PC-9 (cell line): ENCODE results near the gene FRAT2. TPM values are rescaled to one million over a fixed set of nuclear protein-coding genes. Genes with fewer than 3 reads are reported as not detected.

Experiments used
- BruUV-seq: library from RNA; stranded (reverse); fragments of 400-500 nt; replicated peaks from 2 replicates; lab custom pipeline; 2021; lab: Mats Ljungman, UMichigan
- CTCF ChIA-PET: fragments of 300-600 bp; sonication (Branson Sonifier 250); formaldehyde crosslinking; loops from one replicate; lab custom pipeline; 2022; ENCODE audit warnings: antibody characterized with exemption; lab: Charles Lee
- POLR2A ChIA-PET: fragments of 300-600 bp; sonication (Branson Sonifier 250); formaldehyde crosslinking; loops from one replicate; lab custom pipeline; 2022; ENCODE audit warnings: antibody characterized with exemption; ENCODE audit not compliant: unreplicated experiment; lab: Charles Lee
- DNase-seq, 2 experiments: peaks; one replicate each; pipeline versions ENCODE4 v3.0.0 to v3.0.0-alpha.2; 2015 to 2022; ENCODE audit warnings: mixed read lengths in 1 of 2
- H2AFZ ChIP-seq: fragments of 200-600 bp; sonication (generic); 2 replicates; pipeline ENCODE4 v1.8.1; 2017; ENCODE audit warnings: antibody characterized with exemption
- H3F3A ChIP-seq: fragments of 200-600 bp; sonication (generic); 2 replicates; pipeline ENCODE4 v1.8.1; 2017; ENCODE audit warnings: antibody characterized with exemption, mild to moderate bottlenecking, low read depth; ENCODE audit not compliant: insufficient read depth
- H3K27ac ChIP-seq: fragments of 200-600 bp; sonication (generic); 2 replicates; pipeline ENCODE4 v1.6.1; 2016; ENCODE audit warnings: mixed run types
- H3K27me3 ChIP-seq: fragments of 200-600 bp; sonication (generic); 2 replicates; pipeline ENCODE4 v1.6.1; 2016; ENCODE audit warnings: low read depth, mixed run types; ENCODE audit not compliant: insufficient read depth
- H3K36me3 ChIP-seq: fragments of 200-600 bp; sonication (generic); 2 replicates; pipeline ENCODE4 v1.6.1; 2016; ENCODE audit warnings: low read depth, mixed run types
- H3K4me1 ChIP-seq: fragments of 200-600 bp; sonication (generic); replicated peaks from 2 replicates; pipeline ENCODE4 v1.6.1; 2016; ENCODE audit warnings: mixed run types; ENCODE audit not compliant: insufficient read depth
- H3K4me2 ChIP-seq: fragments of 200-600 bp; sonication (generic); 2 replicates; pipeline ENCODE4 v1.6.1; 2017; ENCODE audit warnings: mixed run types
- H3K4me3 ChIP-seq: fragments of 200-600 bp; sonication (generic); 2 replicates; pipeline ENCODE4 v1.6.1; 2016; ENCODE audit warnings: mixed run types
- H3K79me2 ChIP-seq: fragments of 200-600 bp; sonication (generic); 2 replicates; pipeline ENCODE4 v1.6.1; 2017; ENCODE audit warnings: low read depth, mixed run types
- H3K9me2 ChIP-seq: fragments of 200-600 bp; sonication (generic); 2 replicates; pipeline ENCODE4 v1.8.1; 2017; ENCODE audit warnings: mild to moderate bottlenecking; ENCODE audit not compliant: insufficient read depth
- H3K9me3 ChIP-seq: fragments of 200-600 bp; sonication (generic); 2 replicates; pipeline ENCODE4 v1.8.1; 2016; ENCODE audit warnings: low read depth; ENCODE audit not compliant: insufficient read depth
- H4K20me1 ChIP-seq: fragments of 200-600 bp; sonication (generic); 2 replicates; pipeline ENCODE4 v1.8.1; 2017; ENCODE audit not compliant: insufficient read depth
- CTCF ChIP-seq: fragments of 200-600 bp; sonication (generic); conservative IDR thresholded peaks from 2 replicates; pipeline ENCODE4 v1.6.1; 2017; ENCODE audit warnings: mixed run types, antibody characterized with exemption, mild to moderate bottlenecking, moderate library complexity
- EZH2 ChIP-seq: fragments of 200-600 bp; sonication (generic); IDR thresholded peaks from 2 replicates; pipeline ENCODE4 v1.8.0; 2017; ENCODE audit warnings: antibody characterized with exemption, low read depth
- intact Hi-C: fragments of 100-400 bp; cut with micrococcal nuclease; formaldehyde crosslinking; loops from one replicate; pipeline ENCODE4 v1.10.0; 2022; ENCODE audit not compliant: unreplicated experiment
- total RNA-seq: library from RNA; stranded (reverse); gene quantifications from 2 replicates; pipeline ENCODE4 v1.2.3, GENCODE V29; 2021

The FRAT2 gene
- total RNA-seq, 1 experiment from 2014 or later: 11.0 TPM

GRCh38 chr10:97361537-97361901 is 27.0 kb upstream of the FRAT2 start:
- Histone ChIP-seq H3K4me2 (no peak overlapping the region), H3K9me3 (no peaks in the 10 kb centered on the region), H3K4me1 (no peaks in the 10 kb centered on the region), H3K79me2 (no peaks in the 10 kb centered on the region), H3K9me2 (no peaks in the 10 kb centered on the region), H3K27me3 (no peaks in the 10 kb centered on the region), H3K27ac (no peak overlapping the region), H3F3A (no peaks in the 10 kb centered on the region), H2AFZ (no peak overlapping the region), H3K4me3 (no peak overlapping the region), H4K20me1 (no peaks in the 10 kb centered on the region), H3K36me3 (no peaks in the 10 kb centered on the region)
- intact Hi-C loops: no loop called here
- BruUV-seq: no TSS peak
- CTCF ChIA-PET: interaction anchor here (0.6 kb wide), 1 partner anchor 26 kb away, joined by 6 read pairs; no protein-coding TSS in a partner anchor
- no peak for DNase-seq
- POLR2A ChIA-PET: no interaction called here
- TF ChIP-seq CTCF: no peak
- TF ChIP-seq EZH2: no peak

- Histone ChIP-seq H4K20me1 (no peaks in the 10 kb centered on the region), H2AFZ (no peak overlapping the region), H3K79me2 (no peaks in the 10 kb centered on the region), H3F3A (no peaks in the 10 kb centered on the region), H3K27me3 (no peaks in the 10 kb centered on the region), H3K4me2 (no peak overlapping the region), H3K36me3 (no peaks in the 10 kb centered on the region), H3K4me1 (no peaks in the 10 kb centered on the region), H3K4me3 (no peak overlapping the region), H3K9me3 (no peaks in the 10 kb centered on the region), H3K9me2 (no peaks in the 10 kb centered on the region), H3K27ac (no peak overlapping the region)
- no TSS peak for BruUV-seq
- intact Hi-C loops: no loop called here
- CTCF ChIA-PET: interaction anchor here (0.6 kb wide), 1 partner anchor 27 kb away, joined by 6 read pairs; no protein-coding TSS in a partner anchor
- POLR2A ChIA-PET: no interaction called here
- TF ChIP-seq EZH2: no peak
- no peak for TF ChIP-seq CTCF
- no peak for DNase-seq
Measured at GRCh38 chr10:97360705-97361536, 26.4 kb upstream of the FRAT2 start.

- no peak overlapping the region for H3K27ac ChIP-seq
- no peaks in the 10 kb centered on the region for H3K4me1 ChIP-seq
- H3K4me2 ChIP-seq: no peak overlapping the region
- POLR2A ChIA-PET: no interaction called here
- DNase-seq: no peak
- no TSS peak for BruUV-seq
- no peaks in the 10 kb centered on the region for H3K27me3 ChIP-seq
- TF ChIP-seq EZH2 (no peak), CTCF (no peak)
- no peak overlapping the region for H3K4me3 ChIP-seq
- CTCF ChIA-PET: no interaction called here
- H3K9me3 ChIP-seq: no peaks in the 10 kb centered on the region
- H2AFZ ChIP-seq: no peak overlapping the region
- no peaks in the 10 kb centered on the region for H3K36me3 ChIP-seq
- H3F3A ChIP-seq: no peaks in the 10 kb centered on the region
- no peaks in the 10 kb centered on the region for H3K79me2 ChIP-seq
- H3K9me2 ChIP-seq: no peaks in the 10 kb centered on the region
- H4K20me1 ChIP-seq: no peaks in the 10 kb centered on the region
- intact Hi-C loops: no loop called here
Measured at GRCh38 chr10:97358781-97359180, 24.3 kb upstream of the FRAT2 start.
